Stomach (tissue), 9 donors: ENCODE measurements around the gene CGRRF1. TPM values are rescaled to one million over a fixed set of nuclear protein-coding genes. Genes with fewer than 3 reads are reported as not detected.
A peak's percentile ranks its signal among the peaks of the same experiment; 100 is the strongest.

ENCODE experiments used
- DNase-seq, 2 donors: peaks; one replicate each; pipeline versions ENCODE4 v3.0.0 to v3.0.0-alpha.2; 2013 to 2019
- H3K27ac ChIP-seq, 5 donors: fragments of 200-600 bp in 4 of 5; sonication (generic) in 4 of 5; one replicate each; pipeline ENCODE4 v1.5.1; 2013 to 2019; ENCODE audit warnings: mild to moderate bottlenecking in 1 of 5, moderate library complexity in 1 of 5
- H3K27me3 ChIP-seq, 3 donors: fragments of 200-600 bp; sonication (generic); one replicate each; pipeline ENCODE4 v1.5.1; 2017 to 2019; ENCODE audit warnings: mixed run types in 1 of 3
- H3K36me3 ChIP-seq, 4 donors: fragments of 200-600 bp; sonication (generic); 1 replicate in 3 of 4; 2 replicates in 1 of 4; pipeline ENCODE4 v1.5.1; 2016 to 2019
- H3K4me1 ChIP-seq, 4 donors: fragments of 200-600 bp; sonication (generic); one replicate each; pipeline ENCODE4 v1.5.1; 2016 to 2019
- H3K4me3 ChIP-seq, 4 donors: fragments of 200-600 bp; sonication (generic) in 3 of 4; one replicate each; pipeline ENCODE4 v1.5.1; 2016 to 2019; ENCODE audit warnings: mild to moderate bottlenecking in 1 of 4
- H3K9me3 ChIP-seq, 4 donors: fragments of 200-600 bp; sonication (generic); one replicate each; pipeline ENCODE4 v1.5.1; 2016 to 2019
- EP300 ChIP-seq: sonication (generic); formaldehyde crosslinking; IDR thresholded peaks from one replicate; pipeline ENCODE4 v1.6.1; 2017; ENCODE audit warnings: antibody characterized with exemption
- POLR2A ChIP-seq, 4 donors: fragments of 450-650 bp; IDR thresholded peaks; one replicate each; pipeline ENCODE4 v1.6.1; 2016; ENCODE audit warnings: antibody characterized with exemption in 4 of 4, control low read depth in 2 of 4, mild to moderate bottlenecking in 1 of 4, moderate library complexity in 1 of 4
- POLR2AphosphoS5 ChIP-seq, 3 donors: sonication (generic); formaldehyde crosslinking; IDR thresholded peaks; one replicate each; pipeline ENCODE4 v1.6.1; 2016; ENCODE audit warnings: antibody characterized with exemption in 3 of 3
- WGBS, 5 donors: extraction: QIAGEN DNeasy Blood & Tissue Kit in 3 of 5; methylation state at CpG; one replicate each; pipeline versions ENCODE4 v1.1.5 to v1.1.7; 2013 to 2018; 5-methylcytosine and 5-hydroxymethylcytosine counted together
- intact Hi-C: fragments of 100-400 bp; cut with DNase I; formaldehyde crosslinking; loops from one replicate; pipeline ENCODE4 v1.15.1; 2023; ENCODE audit warnings: low total_unique reads
- polyA plus RNA-seq, 3 donors: library from polyadenylated mRNA; stranded (reverse); fragments of 200-250 nt; gene quantifications; one replicate each; pipeline ENCODE4 v1.2.3, GENCODE V29; 2013
- total RNA-seq, 5 donors: library from RNA; depleted of rRNA; stranded (reverse); fragments of >200 nt; gene quantifications; one replicate each; pipeline versions ENCODE4 v1.1.0 to v1.2.3, GENCODE V29; 2014 to 2016
- TF ChIP-seq, protein P1 (sequence below), 7 experiments: fragments of 450-650 bp in 4 of 7; fragments of 200-600 bp in 3 of 7; sonication (generic) in 3 of 7; IDR thresholded peaks; one replicate each; pipeline ENCODE4 v1.5.1; 2016 to 2019; ENCODE audit warnings: antibody characterized with exemption in 7 of 7, control low read depth in 2 of 7, mild to moderate bottlenecking in 1 of 7
- donor health status: healthy with polysubstance abuse.
- donor health status: Bipolar disorder and iron deficiency.
- donor health status: healthy.

CGRRF1 gene
- total and polyA plus RNA-seq, 8 donors = 8.0 to 30.9 (median 14.1) TPM

DNA sequence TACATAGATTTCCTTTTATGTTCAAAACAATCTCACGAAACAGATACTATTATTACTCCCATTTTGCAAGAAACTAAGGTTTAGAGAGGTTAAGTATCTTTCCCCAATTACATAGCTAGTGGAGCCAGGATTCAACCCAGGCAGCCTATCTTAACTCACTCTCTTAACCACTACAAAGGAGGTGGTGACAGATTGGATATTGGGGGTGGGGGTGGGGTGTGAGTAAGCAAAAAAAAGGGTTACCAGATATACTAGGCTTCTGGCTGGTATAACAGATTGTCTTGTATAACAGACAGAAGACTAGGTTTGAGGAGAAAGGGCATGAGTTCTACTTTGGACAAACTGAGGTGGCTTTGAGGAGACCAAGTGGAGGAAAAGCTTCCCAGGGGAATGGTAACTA lies 23.0 kb upstream of the CGRRF1 start:
- Histone ChIP-seq H3K36me3 (peaks cover 5 to 17% (median 14%) of the 10 kb centered on the region in 4 donors), H3K9me3 (no peaks in the 10 kb centered on the region), H3K27me3 (no peaks in the 10 kb centered on the region), H3K4me1 (peaks cover 20 to 71% (median 46%) of the 10 kb centered on the region in 4 donors), H3K27ac (no peak overlapping the region), H3K4me3 (peak overlapping the region in 1 of 4 donors; percentile 92)
- 89 to 97% (median 95%) methylated on average over 1 of the region's 1 CpG for WGBS, 5 donors
- TF ChIP-seq POLR2A (IDR thresholded peaks at IDR 0.05) (no peak), POLR2AphosphoS5 (IDR thresholded peaks at IDR 0.05) (no peak), EP300 (no peak)
- TF ChIP-seq, protein P1, sequence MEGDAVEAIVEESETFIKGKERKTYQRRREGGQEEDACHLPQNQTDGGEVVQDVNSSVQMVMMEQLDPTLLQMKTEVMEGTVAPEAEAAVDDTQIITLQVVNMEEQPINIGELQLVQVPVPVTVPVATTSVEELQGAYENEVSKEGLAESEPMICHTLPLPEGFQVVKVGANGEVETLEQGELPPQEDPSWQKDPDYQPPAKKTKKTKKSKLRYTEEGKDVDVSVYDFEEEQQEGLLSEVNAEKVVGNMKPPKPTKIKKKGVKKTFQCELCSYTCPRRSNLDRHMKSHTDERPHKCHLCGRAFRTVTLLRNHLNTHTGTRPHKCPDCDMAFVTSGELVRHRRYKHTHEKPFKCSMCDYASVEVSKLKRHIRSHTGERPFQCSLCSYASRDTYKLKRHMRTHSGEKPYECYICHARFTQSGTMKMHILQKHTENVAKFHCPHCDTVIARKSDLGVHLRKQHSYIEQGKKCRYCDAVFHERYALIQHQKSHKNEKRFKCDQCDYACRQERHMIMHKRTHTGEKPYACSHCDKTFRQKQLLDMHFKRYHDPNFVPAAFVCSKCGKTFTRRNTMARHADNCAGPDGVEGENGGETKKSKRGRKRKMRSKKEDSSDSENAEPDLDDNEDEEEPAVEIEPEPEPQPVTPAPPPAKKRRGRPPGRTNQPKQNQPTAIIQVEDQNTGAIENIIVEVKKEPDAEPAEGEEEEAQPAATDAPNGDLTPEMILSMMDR (IDR thresholded peaks at IDR 0.05) = no peak
- intact Hi-C loops = no loop called here
- no peak for DNase-seq

DNA sequence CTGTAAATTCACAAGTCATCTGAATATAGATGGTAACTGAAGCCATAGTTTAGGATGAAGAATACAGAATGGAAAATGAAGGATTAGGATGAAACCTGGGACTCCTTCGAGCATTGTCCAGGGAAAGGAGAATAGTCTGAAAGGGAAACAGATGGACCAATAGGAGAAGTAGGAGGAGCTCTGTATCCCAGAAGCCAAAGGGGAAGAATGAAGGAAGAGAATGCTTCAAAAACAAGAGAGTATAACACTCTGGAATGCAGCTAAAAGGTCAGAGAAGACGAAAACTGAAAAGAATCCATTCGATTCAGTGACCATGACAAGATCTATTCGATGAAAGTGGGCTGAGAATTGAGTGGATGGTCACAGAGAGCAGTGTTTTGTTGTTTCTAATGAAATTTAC lies 21.9 kb upstream of the CGRRF1 start:
- 34 to 47% (median 41%) methylated on average over 4 of the region's 4 CpGs for WGBS, 5 donors
- Histone ChIP-seq H3K27ac (peak overlapping the region in 4 of 5 donors; percentile 89 to 98 (median 94)), H3K4me1 (peaks cover 20 to 68% (median 46%) of the 10 kb centered on the region in 4 donors), H3K4me3 (peak overlapping the region; percentile 67 to 92 (median 80)), H3K9me3 (no peaks in the 10 kb centered on the region), H3K36me3 (peaks cover 5 to 7% (median 6%) of the 10 kb centered on the region in 4 donors), H3K27me3 (no peaks in the 10 kb centered on the region)
- peak in 1 of 2 donors; percentile 36 for DNase-seq
- intact Hi-C loops = no loop called here
- TF ChIP-seq, protein P1 (IDR thresholded peaks at IDR 0.05) = no peak
- no peak for TF ChIP-seq POLR2AphosphoS5 (IDR thresholded peaks at IDR 0.05)
- TF ChIP-seq POLR2A (IDR thresholded peaks at IDR 0.05) = no peak
- TF ChIP-seq EP300 = no peak

DNA sequence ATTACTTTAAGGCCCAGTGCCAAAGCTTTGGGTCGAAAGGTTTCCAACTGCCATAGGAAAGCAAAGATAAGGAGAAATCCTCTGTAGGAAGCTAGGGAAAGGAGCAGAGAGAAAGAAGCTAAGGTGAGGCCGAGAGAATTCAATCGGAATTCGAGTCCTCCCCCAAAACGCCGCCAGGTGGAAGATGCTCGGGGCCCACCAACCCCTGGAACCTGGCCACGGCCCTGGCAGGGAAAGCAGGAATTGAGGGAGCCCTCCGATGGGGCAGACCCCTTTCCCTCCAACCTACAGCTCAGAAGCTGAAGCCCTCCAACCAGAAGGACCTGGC lies 21.4 kb upstream of the CGRRF1 start:
- intact Hi-C loops = no loop called here
- H3K9me3 ChIP-seq = no peaks in the 10 kb centered on the region
- DNase-seq = no peak
- peak overlapping the region; percentile 89 to 99 (median 96) for H3K27ac ChIP-seq
- peaks cover under 1 to 2% (median under 1%) of the 10 kb centered on the region in 4 donors for H3K36me3 ChIP-seq
- peaks cover 20 to 65% (median 44%) of the 10 kb centered on the region in 4 donors for H3K4me1 ChIP-seq
- WGBS, 5 donors = 0 to 2% (median 0%) methylated on average over 9 of the region's 9 CpGs
- peak overlapping the region; percentile 67 to 92 (median 80) for H3K4me3 ChIP-seq
- TF ChIP-seq, protein P1 (IDR thresholded peaks at IDR 0.05) = peak in 1 of 7 experiments; percentile 3
- TF ChIP-seq POLR2A (IDR thresholded peaks at IDR 0.05) = no peak
- H3K27me3 ChIP-seq = no peaks in the 10 kb centered on the region

DNA sequence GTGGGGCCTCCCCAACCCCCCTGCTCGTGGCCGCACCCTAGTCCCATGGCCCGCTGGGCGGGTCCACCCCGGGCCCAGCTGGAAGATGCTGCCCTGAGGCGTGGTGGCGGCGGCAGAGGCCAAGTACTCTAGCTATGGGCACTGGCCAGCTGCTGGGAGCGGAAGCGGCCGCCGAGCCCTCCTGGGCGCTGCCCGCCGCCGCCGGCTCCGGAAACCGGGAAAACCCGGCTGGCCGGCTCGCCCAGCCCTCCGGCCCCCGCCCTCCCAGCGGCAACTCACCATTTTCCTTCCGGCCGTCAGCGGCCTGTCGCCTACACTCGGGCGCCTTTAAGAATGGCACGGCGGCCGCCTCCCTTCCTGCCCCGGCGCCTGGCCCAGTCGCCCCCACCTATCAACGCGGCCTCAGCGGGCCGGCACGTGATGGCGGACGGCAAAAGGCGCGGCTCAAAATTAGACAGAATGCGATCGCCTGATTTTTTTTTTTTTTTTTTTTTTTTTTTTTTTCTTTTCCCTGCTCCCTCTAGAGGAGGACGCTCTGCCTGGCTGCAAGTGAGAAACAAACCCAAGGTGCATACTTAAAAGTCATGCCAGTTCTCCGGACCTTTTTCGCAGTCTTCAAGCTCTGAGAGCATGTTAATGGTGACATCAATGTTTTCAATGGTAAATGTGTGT lies 20.9 kb upstream of the CGRRF1 start, which contains the start of gene GMFB:
TSS of gene GMFB (minus strand) at position 335 of the 672 bp plus-strand sequence. CDS start at position 282, 53 bp downstream.
- H3K4me3 ChIP-seq = peak within 1 kb of the TSS; percentile 67 to 92 (median 80)
- no peaks in the 10 kb centered on the region for H3K27me3 ChIP-seq
- H3K4me1 ChIP-seq = peaks cover 20 to 60% (median 42%) of the 10 kb centered on the region in 4 donors
- H3K27ac ChIP-seq = peak within 1 kb of the TSS; percentile 89 to 99 (median 96)
- H3K9me3 ChIP-seq = no peaks in the 10 kb centered on the region
- TF ChIP-seq POLR2A (IDR thresholded peaks at IDR 0.05) (no peak), EP300 (no peak), POLR2AphosphoS5 (IDR thresholded peaks at IDR 0.05) (peak; percentile 69 to 94 (median 92))
- TF ChIP-seq, protein P1 (IDR thresholded peaks at IDR 0.05) = peak in 3 of 7 experiments; percentile 26 to 73 (median 34)
- peak; percentile 93 to 97 for DNase-seq
- WGBS, 5 donors = 0 to 1% (median 0%) methylated on average over 32 to 51 of the region's 51 CpGs
- H3K36me3 ChIP-seq = no peaks in the 10 kb centered on the region
- intact Hi-C loops = no loop called here
